Activated CD8-positive, alpha-beta memory T cell treated with anti-CD3 and anti-CD28 coated beads, Interleukin-2, amount 50 U/mL, for 24 hours (primary cell): ENCODE measurements around the gene PRCD.

Source experiments
- DNase-seq: peaks from one replicate; pipeline ENCODE4 v3.0.0-alpha.2; 2020; ENCODE audit errors: extremely low read depth

Gene PRCD

GRCh38 chr17:76540381-76541300 is 797 bp downstream of the PRCD start:
- no peak for DNase-seq

- no peak for DNase-seq
These were observed 2.1 kb downstream of the PRCD start for GRCh38 chr17:76541739-76542454.

GRCh38 chr17:76542566-76542971 is 2.7 kb downstream of the PRCD start:
- no peak for DNase-seq

GRCh38 chr17:76542984-76543383 is 3.1 kb downstream of the PRCD start:
- DNase-seq: no peak

GRCh38 chr17:76543482-76543825 is 3.6 kb downstream of the PRCD start:
- no peak for DNase-seq

GRCh38 chr17:76543826-76544545 is 4.1 kb downstream of the PRCD start:
- DNase-seq: no peak

GRCh38 chr17:76544546-76545365 is 4.9 kb downstream of the PRCD start:
- no peak for DNase-seq

GRCh38 chr17:76545918-76546555 is 6.2 kb downstream of the PRCD start:
- DNase-seq: no peak

GRCh38 chr17:76546556-76547182 is 6.8 kb downstream of the PRCD start:
- DNase-seq: no peak

- peak; percentile 27 for DNase-seq
These were observed 7.4 kb downstream of the PRCD start for GRCh38 chr17:76547183-76547641.

- no peak for DNase-seq
These were observed 7.9 kb downstream of the PRCD start for GRCh38 chr17:76547642-76548202.

GRCh38 chr17:76548378-76549214 is 8.8 kb downstream of the PRCD start:
- DNase-seq: no peak

GRCh38 chr17:76549215-76549518 is 9.3 kb downstream of the PRCD start:
- DNase-seq: no peak

GRCh38 chr17:76549539-76549938 is 9.7 kb downstream of the PRCD start:
- DNase-seq: no peak

GRCh38 chr17:76550712-76551615 is 11.1 kb downstream of the PRCD start:
- no peak for DNase-seq

- no peak for DNase-seq
These were observed 11.8 kb downstream of the PRCD start for GRCh38 chr17:76551685-76552084.

- no peak for DNase-seq
These were observed 13.5 kb downstream of the PRCD start for GRCh38 chr17:76553178-76553908.

- DNase-seq: no peak
These were observed 14.3 kb downstream of the PRCD start for GRCh38 chr17:76554131-76554530.
